Activated CD4-positive, alpha-beta T cell treated with anti-CD3 and anti-CD28 coated beads, Interleukin-2, amount 10 ng/mL, durations not matched to agents 7 days and 5 days (primary cell): ENCODE data around the gene TIMM17B. TPM values are rescaled to one million over a fixed set of nuclear protein-coding genes. Genes with fewer than 3 reads are reported as not detected.

Experiments used
- CTCF ChIA-PET: fragments of 350-600 bp; sonication (Branson Sonifier 250); formaldehyde crosslinking; loops from one replicate; lab custom pipeline; 2021; ENCODE audit warnings: antibody characterized with exemption; lab: Charles Lee
- POLR2A ChIA-PET: fragments of 350-600 bp; sonication (Branson Sonifier 250); formaldehyde crosslinking; loops from one replicate; lab custom pipeline; 2021; ENCODE audit warnings: antibody characterized with exemption; lab: Charles Lee
- DNase-seq: peaks from one replicate; pipeline ENCODE4 v3.0.0-alpha.2; 2020
- H3K27ac Mint-ChIP-seq: one replicate; pipeline ENCODE4 v1.8.0; 2021; ENCODE audit warnings: mild to moderate bottlenecking, moderate library complexity, mixed read lengths
- H3K27me3 Mint-ChIP-seq: one replicate; pipeline ENCODE4 v1.8.0; 2021; ENCODE audit warnings: mixed read lengths
- H3K36me3 Mint-ChIP-seq: one replicate; pipeline ENCODE4 v1.8.0; 2021; ENCODE audit warnings: low read depth, mixed read lengths
- H3K4me1 Mint-ChIP-seq: one replicate; pipeline ENCODE4 v1.8.0; 2021; ENCODE audit warnings: mixed read lengths
- H3K4me3 Mint-ChIP-seq: one replicate; pipeline ENCODE4 v1.8.0; 2021; ENCODE audit warnings: mild to moderate bottlenecking, moderate library complexity, mixed read lengths
- H3K9me3 Mint-ChIP-seq: one replicate; pipeline ENCODE4 v1.8.0; 2021; ENCODE audit warnings: mixed read lengths
- total RNA-seq, 2 experiments: library from RNA; stranded (reverse); gene quantifications; one replicate each; pipeline ENCODE4 v1.2.3, GENCODE V29; 2021

Gene TIMM17B
- total RNA-seq = 10 to 100 TPM; 39.9 to 45.8 TPM

- Mint-ChIP-seq H3K36me3 (peaks cover 17% of the 10 kb centered on the region), H3K27ac (peak within 1 kb of the TSS; percentile 100), H3K9me3 (no peaks in the 10 kb centered on the region), H3K4me3 (peak within 1 kb of the TSS; percentile 96), H3K27me3 (no peaks in the 10 kb centered on the region), H3K4me1 (peaks cover 14% of the 10 kb centered on the region)
- DNase-seq = peak; percentile 90
- POLR2A ChIA-PET = interaction anchor here (1.0 to 1.7 kb wide), 4 partner anchors 14 to 249 kb away, joined by 3 to 6 read pairs (median 4); partner anchors contain the start of gene SLC35A2
- CTCF ChIA-PET = interaction anchor here (1.4 kb wide), 1 partner anchor 51 kb away, joined by 3 read pairs; no protein-coding TSS in a partner anchor
Observed at GRCh38 chrX:48897625-48898306, at the start of gene TIMM17B, which contains the start of gene PQBP1. TIMM17B (minus strand) TSS chrX:48897768; CDS start chrX:48897749, 19 bp downstream. PQBP1 (plus strand) TSS chrX:48897930; CDS start chrX:48898510, 580 bp downstream.

- DNase-seq = peak; percentile 58
- peaks cover 29% of the 10 kb centered on the region for H3K36me3 Mint-ChIP-seq
- POLR2A ChIA-PET = no interaction called here
- no peak overlapping the region for H3K4me3 Mint-ChIP-seq
- no peaks in the 10 kb centered on the region for H3K27me3 Mint-ChIP-seq
- CTCF ChIA-PET = interaction anchor here (0.7 to 1.8 kb wide), 6 partner anchors 9 to 54 kb away, joined by 3 to 8 read pairs (median 4); no protein-coding TSS in a partner anchor
- no peaks in the 10 kb centered on the region for H3K9me3 Mint-ChIP-seq
- peaks cover 57% of the 10 kb centered on the region for H3K4me1 Mint-ChIP-seq
- peak overlapping the region; percentile 73 for H3K27ac Mint-ChIP-seq
Observed at GRCh38 chrX:48945517-48946348, 48.2 kb upstream of the TIMM17B start.

DNA sequence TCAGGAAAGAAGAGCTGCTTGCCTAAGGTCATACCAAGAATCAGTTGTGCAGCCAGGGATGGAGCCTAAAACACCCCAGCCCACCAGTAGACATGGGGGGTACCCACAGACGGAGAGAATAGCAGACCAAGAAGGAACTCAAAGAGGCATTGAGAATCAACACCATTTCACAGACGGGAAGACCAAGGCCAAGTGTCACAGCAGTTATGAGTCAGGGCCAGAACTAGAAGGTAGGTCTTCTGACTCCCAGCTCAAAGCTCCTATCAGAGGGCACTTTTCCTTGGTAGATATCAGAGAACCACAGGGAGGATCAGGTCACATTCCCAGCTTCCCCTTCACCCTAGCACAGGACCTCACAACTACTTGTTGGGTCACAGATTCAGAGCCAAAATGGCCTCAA lies 45.3 kb upstream of the TIMM17B start:
- ChIA-PET POLR2A (interaction anchor here (1.0 kb wide), 1 partner anchor 31 kb away, joined by 3 read pairs; no protein-coding TSS in a partner anchor), CTCF (interaction anchor here (0.8 to 2.0 kb wide), 2 partner anchors 13 to 295 kb away, joined by 3 to 4 read pairs; no protein-coding TSS in a partner anchor)
- Mint-ChIP-seq H3K4me3 (no peak overlapping the region), H3K27ac (peak overlapping the region; percentile 85), H3K27me3 (no peaks in the 10 kb centered on the region), H3K4me1 (peaks cover 81% of the 10 kb centered on the region), H3K36me3 (peaks cover 38% of the 10 kb centered on the region), H3K9me3 (no peaks in the 10 kb centered on the region)
- DNase-seq = no peak

GRCh38 chrX:48940404-48940955 lies 42.9 kb upstream of the TIMM17B start:
- Mint-ChIP-seq H3K4me3 (no peak overlapping the region), H3K9me3 (no peaks in the 10 kb centered on the region), H3K36me3 (peaks cover 52% of the 10 kb centered on the region), H3K27ac (peak overlapping the region; percentile 99), H3K27me3 (no peaks in the 10 kb centered on the region), H3K4me1 (peaks cover 85% of the 10 kb centered on the region)
- DNase-seq = no peak
- CTCF ChIA-PET = interaction anchor here (0.6 to 4.2 kb wide), 4 partner anchors 12 to 82 kb away, joined by 3 to 16 read pairs (median 4); partner anchors contain the start of gene PIM2
- POLR2A ChIA-PET = interaction anchor here (1.0 kb wide), 1 partner anchor 28 kb away, joined by 4 read pairs; no protein-coding TSS in a partner anchor

GRCh38 chrX:48939524-48940228 lies 42.1 kb upstream of the TIMM17B start:
- Mint-ChIP-seq H3K27ac (peak overlapping the region; percentile 99), H3K27me3 (no peaks in the 10 kb centered on the region), H3K4me3 (peak overlapping the region; percentile 77), H3K4me1 (peaks cover 90% of the 10 kb centered on the region), H3K36me3 (peaks cover 59% of the 10 kb centered on the region), H3K9me3 (no peaks in the 10 kb centered on the region)
- ChIA-PET POLR2A (interaction anchor here (0.8 to 1.0 kb wide), 2 partner anchors 11 to 28 kb away, joined by 4 read pairs; no protein-coding TSS in a partner anchor), CTCF (interaction anchor here (0.8 to 4.2 kb wide), 5 partner anchors 11 to 33 kb away, joined by 3 to 16 read pairs (median 4); partner anchors contain the start of genes OTUD5 and PIM2)
- DNase-seq = peak; percentile 46

DNA sequence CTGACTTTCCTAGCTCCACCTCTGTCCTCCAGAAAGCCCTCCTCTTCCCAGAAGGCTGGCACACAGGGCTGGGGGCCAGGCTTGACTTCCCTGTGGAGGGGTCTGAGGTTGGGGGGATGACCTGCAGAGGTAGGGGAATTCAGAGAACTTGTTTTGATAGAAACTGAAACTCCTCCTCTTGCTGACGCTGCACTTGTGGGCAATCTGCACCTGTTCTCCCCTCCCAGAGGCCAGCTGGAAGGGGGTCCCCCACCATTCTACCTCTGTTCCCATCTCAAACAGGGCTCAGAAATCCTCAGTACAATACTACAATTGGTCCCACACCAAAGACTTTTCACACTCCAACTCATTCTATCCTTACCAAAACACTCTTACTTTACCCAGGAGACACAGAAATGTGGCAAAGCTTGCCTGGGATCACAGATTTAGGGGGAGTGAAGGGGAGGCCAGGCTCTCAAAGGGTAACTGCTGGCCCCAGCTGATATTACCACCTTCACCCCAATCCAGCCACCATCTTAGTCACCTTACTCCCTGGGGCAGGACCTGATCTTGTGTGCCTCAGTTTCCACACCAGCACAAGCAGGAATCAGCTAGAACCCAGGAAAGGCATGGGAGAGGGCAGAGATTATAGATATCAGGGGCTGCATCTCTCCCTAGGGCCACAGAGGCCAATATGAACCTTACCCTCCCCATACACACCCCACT lies 41.3 kb upstream of the TIMM17B start:
- H3K27me3 Mint-ChIP-seq = no peaks in the 10 kb centered on the region
- H3K4me1 Mint-ChIP-seq = peaks cover 91% of the 10 kb centered on the region
- POLR2A ChIA-PET = interaction anchor here (0.6 kb wide), 1 partner anchor 27 kb away, joined by 3 read pairs; the partner anchor contains the start of gene SLC35A2
- DNase-seq = peak; percentile 82
- CTCF ChIA-PET = interaction anchor here (0.6 to 4.2 kb wide), 6 partner anchors 10 to 32 kb away, joined by 3 to 16 read pairs (median 4); partner anchors contain the start of genes OTUD5 and PIM2
- peak overlapping the region; percentile 77 for H3K4me3 Mint-ChIP-seq
- no peaks in the 10 kb centered on the region for H3K9me3 Mint-ChIP-seq
- peak overlapping the region; percentile 99 for H3K27ac Mint-ChIP-seq
- peaks cover 65% of the 10 kb centered on the region for H3K36me3 Mint-ChIP-seq

GRCh38 chrX:48937054-48937907 lies 39.7 kb upstream of the TIMM17B start:
- Mint-ChIP-seq H3K4me1 (peaks cover 81% of the 10 kb centered on the region), H3K9me3 (no peaks in the 10 kb centered on the region), H3K36me3 (peaks cover 62% of the 10 kb centered on the region), H3K27me3 (no peaks in the 10 kb centered on the region), H3K27ac (peak overlapping the region; percentile 99), H3K4me3 (peak overlapping the region; percentile 77)
- ChIA-PET POLR2A (interaction anchor here (0.6 to 1.4 kb wide), 3 partner anchors 17 to 26 kb away, joined by 3 to 6 read pairs (median 3); partner anchors contain the start of gene SLC35A2), CTCF (interaction anchor here (0.6 to 4.2 kb wide), 9 partner anchors 9 to 254 kb away, joined by 3 to 16 read pairs (median 4); partner anchors contain the start of gene PIM2)
- peak; percentile 92 for DNase-seq

DNA sequence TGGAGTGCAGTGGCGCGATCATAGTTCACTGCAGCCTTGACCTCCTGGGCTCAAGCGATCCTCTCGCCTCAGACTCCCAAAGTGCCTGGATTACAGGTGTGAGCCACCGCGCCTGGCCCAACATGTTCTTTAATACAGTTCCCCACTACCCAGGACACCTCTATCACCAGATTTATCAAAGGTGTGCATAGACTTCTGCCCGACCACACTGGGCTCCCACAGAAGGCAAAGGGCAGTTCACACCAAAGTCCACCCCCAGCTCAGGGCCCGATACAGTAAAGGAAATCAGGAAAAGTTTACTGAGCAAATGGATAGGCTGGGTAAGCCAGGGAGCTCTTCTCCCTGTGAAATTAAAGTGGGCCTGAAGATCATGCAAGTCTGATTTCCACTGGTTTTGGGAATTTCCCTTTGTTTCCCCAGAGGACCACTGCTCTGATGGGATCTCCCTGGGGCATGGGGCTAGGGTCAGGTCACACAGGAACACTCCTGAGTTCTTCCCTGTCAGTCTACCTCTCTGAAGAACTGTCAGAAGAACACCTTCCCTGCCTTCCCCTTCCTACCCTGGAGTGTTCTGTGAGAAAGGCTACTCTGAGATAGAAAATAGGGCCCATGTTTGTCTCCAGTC lies 39.0 kb upstream of the TIMM17B start:
- Mint-ChIP-seq H3K4me1 (peaks cover 74% of the 10 kb centered on the region), H3K36me3 (peaks cover 54% of the 10 kb centered on the region), H3K27me3 (no peaks in the 10 kb centered on the region), H3K27ac (peak overlapping the region; percentile 99), H3K9me3 (no peaks in the 10 kb centered on the region), H3K4me3 (peak overlapping the region; percentile 77)
- POLR2A ChIA-PET = interaction anchor here (1.4 kb wide), 1 partner anchor 25 kb away, joined by 6 read pairs; the partner anchor contains the start of gene SLC35A2
- no peak for DNase-seq
- CTCF ChIA-PET = interaction anchor here (0.9 to 4.2 kb wide), 5 partner anchors 9 to 211 kb away, joined by 3 to 16 read pairs (median 5); partner anchors contain the start of gene PIM2

- CTCF ChIA-PET = no interaction called here
- H3K9me3 Mint-ChIP-seq = no peaks in the 10 kb centered on the region
- H3K4me1 Mint-ChIP-seq = peaks cover 66% of the 10 kb centered on the region
- peak overlapping the region; percentile 82 for H3K27ac Mint-ChIP-seq
- H3K4me3 Mint-ChIP-seq = no peak overlapping the region
- no peak for DNase-seq
- no peaks in the 10 kb centered on the region for H3K27me3 Mint-ChIP-seq
- peaks cover 52% of the 10 kb centered on the region for H3K36me3 Mint-ChIP-seq
- POLR2A ChIA-PET = no interaction called here
Observed at GRCh38 chrX:48935301-48935670, 37.7 kb upstream of the TIMM17B start.
